Astrocyte of the cerebellum (primary cell): ENCODE results near the gene EIF3B.
"Not testable (repeated sequence)": the region's sequence is repeated elsewhere in the genome, so short reads cannot be mapped to it uniquely, and the experiment has no call there.

Experiments
- DNase-seq: peaks from one replicate; pipeline ENCODE4 v3.0.0-alpha.2; 2011; ENCODE audit warnings: low read depth
- H3K4me3 ChIP-seq: 2 replicates; pipeline ENCODE4 v1.5.1; 2011; ENCODE audit warnings: mild to moderate bottlenecking, low read depth, low read length, moderate library complexity
- CTCF ChIP-seq: IDR thresholded peaks from 2 replicates; pipeline ENCODE4 v1.5.1; 2012; ENCODE audit warnings: low read length, low read depth, moderate library complexity, mild to moderate bottlenecking; ENCODE audit errors: missing control alignments
- in situ Hi-C: cut with HindIII; loops from 2 replicates; pipeline ENCODE4 v1.10.0; 2017; ENCODE audit warnings: low sequenced_read_pairs

Gene EIF3B

GRCh38 chr7:2374830-2375728 lies 20.5 kb downstream of the EIF3B start:
- in situ Hi-C loops: loop anchor here (10.0 to 25.0 kb wide), 2 partner anchors 70 to 538 kb away; no protein-coding TSS in a partner anchor
- H3K4me3 ChIP-seq: no peak overlapping the region
- TF ChIP-seq CTCF: peak; percentile 27
- no peak for DNase-seq

- no peak overlapping the region for H3K4me3 ChIP-seq
- no peak for TF ChIP-seq CTCF
- in situ Hi-C loops: loop anchor here (10.0 kb wide), 1 partner anchor 72 kb away; no protein-coding TSS in a partner anchor
- no peak for DNase-seq
These were observed 21.9 kb downstream of the EIF3B start for GRCh38 chr7:2376351-2377154.

DNA sequence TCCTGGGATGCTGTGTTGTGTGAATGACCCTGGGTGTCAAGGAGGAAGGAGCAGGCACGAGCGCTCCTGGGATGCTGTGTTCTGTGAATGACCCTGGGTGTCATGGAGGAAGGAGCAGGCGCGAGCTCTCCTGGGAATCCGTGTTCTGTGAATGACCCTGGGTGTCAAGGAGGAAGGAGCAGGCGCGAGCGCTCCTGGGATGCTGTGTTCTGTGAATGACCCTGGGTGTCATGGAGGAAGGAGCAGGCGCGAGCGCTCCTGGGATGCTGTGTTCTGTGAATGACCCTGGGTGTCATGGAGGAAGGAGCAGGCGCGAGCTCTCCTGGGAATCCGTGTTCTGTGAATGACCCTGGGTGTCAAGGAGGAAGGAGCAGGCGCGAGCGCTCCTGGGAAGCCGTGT lies 22.9 kb downstream of the EIF3B start:
- in situ Hi-C loops: loop anchor here (10.0 kb wide), 1 partner anchor 73 kb away; no protein-coding TSS in a partner anchor
- DNase-seq: not testable (repeated sequence)

GRCh38 chr7:2378125-2378524 lies 23.5 kb downstream of the EIF3B start:
- in situ Hi-C loops: loop anchor here (10.0 kb wide), 1 partner anchor 73 kb away; no protein-coding TSS in a partner anchor
- H3K4me3 ChIP-seq, DNase-seq: not testable (repeated sequence)

More for the DNA sequence above, 22.9 kb downstream of the EIF3B start:
- not testable (repeated sequence) for H3K4me3 ChIP-seq

DNA sequence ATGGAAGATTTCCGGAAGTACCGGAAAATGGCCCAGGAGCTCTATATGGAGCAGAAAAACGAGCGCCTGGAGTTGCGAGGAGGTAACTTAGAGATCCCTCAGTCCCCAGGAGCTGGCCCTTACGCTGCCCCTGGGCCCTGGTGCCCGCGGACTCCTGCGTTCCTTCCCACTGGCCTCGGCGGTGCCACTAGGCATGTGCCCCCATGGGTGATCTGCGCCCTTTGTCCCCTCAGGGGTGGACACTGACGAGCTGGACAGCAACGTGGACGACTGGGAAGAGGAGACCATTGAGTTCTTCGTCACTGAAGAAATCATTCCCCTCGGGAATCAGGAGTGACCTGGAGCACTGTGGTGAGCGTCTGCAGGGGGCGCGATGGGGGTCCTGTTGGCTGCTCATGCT lies 24.5 kb downstream of the EIF3B start:
- no peak for TF ChIP-seq CTCF
- in situ Hi-C loops: loop anchor here (10.0 kb wide), 1 partner anchor 74 kb away; no protein-coding TSS in a partner anchor
- H3K4me3 ChIP-seq: no peak overlapping the region

GRCh38 chr7:2379821-2380450 lies 25.3 kb downstream of the EIF3B start:
- in situ Hi-C loops: loop anchor here (10.0 kb wide), 1 partner anchor 75 kb away; no protein-coding TSS in a partner anchor
- no peak for TF ChIP-seq CTCF

More for the DNA sequence above, 24.5 kb downstream of the EIF3B start:
- DNase-seq: no peak

GRCh38 chr7:2380461-2380860 lies 25.8 kb downstream of the EIF3B start:
- no peak for TF ChIP-seq CTCF
- DNase-seq: no peak
- in situ Hi-C loops: no loop called here
- no peak overlapping the region for H3K4me3 ChIP-seq

More at GRCh38 chr7:2379821-2380450, 25.3 kb downstream of the EIF3B start:
- no peak for DNase-seq
- H3K4me3 ChIP-seq: no peak overlapping the region
